AG04450 (cell line): Measurements from ENCODE around the gene ETV5. TPM values are rescaled to one million over a fixed set of nuclear protein-coding genes. Genes with fewer than 3 reads are reported as not detected.

Source experiments
- CTCF ChIA-PET: fragments of 300-600, 350-600 bp; formaldehyde crosslinking; extraction: SDS; loops from one replicate; lab custom pipeline; 2022; ENCODE audit warnings: antibody characterized with exemption, inconsistent platforms; lab: Charles Lee
- POLR2A ChIA-PET: fragments of 350-600 bp; formaldehyde crosslinking; extraction: SDS; loops from one replicate; lab custom pipeline; 2021; ENCODE audit warnings: antibody characterized with exemption, inconsistent platforms; lab: Yijun Ruan, JAX
- DNase-seq: peaks from one replicate; pipeline ENCODE4 v3.0.0-alpha.2; 2011; ENCODE audit warnings: low read depth, low spot score
- H3K27ac ChIP-seq: one replicate; pipeline ENCODE4 v1.5.1; 2012; ENCODE audit warnings: low read depth, low read length, control low read depth
- H3K27me3 ChIP-seq: one replicate; pipeline ENCODE4 v1.6.0; 2012; ENCODE audit warnings: low read length; ENCODE audit not compliant: control insufficient read depth, insufficient read depth
- H3K4me3 ChIP-seq: 2 replicates; pipeline ENCODE4 v1.5.1; 2011; ENCODE audit warnings: mild to moderate bottlenecking, low read depth, low read length, control low read depth
- H3K9me3 ChIP-seq: 2 replicates; pipeline ENCODE4 v1.5.1; 2012; ENCODE audit warnings: low read length; ENCODE audit not compliant: control insufficient read depth, insufficient read depth
- polyA plus RNA-seq: library from polyadenylated mRNA; depleted of rRNA; stranded (reverse); fragments of >200 nt; gene quantifications from 2 replicates; pipeline ENCODE4 v1.2.3, GENCODE V29; 2011
- TF ChIP-seq, protein P1 (sequence below): IDR thresholded peaks from 2 replicates; pipeline ENCODE4 v1.5.1; 2011; ENCODE audit warnings: low read depth, low read length, control low read depth, inconsistent platforms

ETV5 gene
- polyA plus RNA-seq, 1 experiment = 33.7 TPM

DNA sequence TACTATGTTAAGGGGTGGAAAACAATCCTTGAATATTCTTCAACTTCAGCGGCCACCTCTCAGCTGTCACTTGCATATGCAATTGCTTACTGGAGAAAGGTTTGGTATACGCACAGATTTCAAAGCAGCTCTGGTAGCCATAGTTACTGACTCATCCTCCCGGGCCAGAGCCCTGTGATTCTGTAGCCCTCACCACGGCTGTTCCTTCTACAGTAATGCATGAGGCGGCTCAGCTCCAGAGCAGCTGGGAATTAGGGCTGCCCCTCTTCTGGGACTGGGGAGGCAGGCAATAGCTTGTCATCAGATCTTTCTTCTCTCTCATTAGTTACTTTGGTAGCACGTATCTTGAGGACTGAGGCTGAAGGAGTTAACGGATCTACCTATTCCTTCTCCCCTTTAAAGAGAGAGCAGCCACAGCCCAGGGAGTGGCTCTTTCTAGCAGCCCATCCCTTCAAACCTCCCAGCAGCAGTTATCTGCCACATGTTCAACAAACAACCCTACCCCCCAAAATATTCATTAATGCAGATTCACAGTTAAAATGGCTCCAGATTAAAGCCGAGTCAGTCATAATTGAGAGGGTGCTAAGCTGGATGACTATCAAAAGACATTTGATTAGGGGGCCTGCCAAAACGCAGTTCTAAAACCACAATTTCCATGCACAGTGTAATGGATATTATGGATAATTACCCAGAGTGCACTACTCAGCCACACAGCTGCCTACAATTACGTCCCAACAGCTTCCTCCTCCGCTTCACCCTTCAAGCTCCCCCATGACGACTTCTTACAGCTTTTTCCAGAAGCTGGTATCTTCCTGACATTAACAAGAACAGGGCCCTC, 54.7 kb downstream of the ETV5 start:
- peak; percentile 38 for DNase-seq
- POLR2A ChIA-PET = no interaction called here
- TF ChIP-seq, protein P1, sequence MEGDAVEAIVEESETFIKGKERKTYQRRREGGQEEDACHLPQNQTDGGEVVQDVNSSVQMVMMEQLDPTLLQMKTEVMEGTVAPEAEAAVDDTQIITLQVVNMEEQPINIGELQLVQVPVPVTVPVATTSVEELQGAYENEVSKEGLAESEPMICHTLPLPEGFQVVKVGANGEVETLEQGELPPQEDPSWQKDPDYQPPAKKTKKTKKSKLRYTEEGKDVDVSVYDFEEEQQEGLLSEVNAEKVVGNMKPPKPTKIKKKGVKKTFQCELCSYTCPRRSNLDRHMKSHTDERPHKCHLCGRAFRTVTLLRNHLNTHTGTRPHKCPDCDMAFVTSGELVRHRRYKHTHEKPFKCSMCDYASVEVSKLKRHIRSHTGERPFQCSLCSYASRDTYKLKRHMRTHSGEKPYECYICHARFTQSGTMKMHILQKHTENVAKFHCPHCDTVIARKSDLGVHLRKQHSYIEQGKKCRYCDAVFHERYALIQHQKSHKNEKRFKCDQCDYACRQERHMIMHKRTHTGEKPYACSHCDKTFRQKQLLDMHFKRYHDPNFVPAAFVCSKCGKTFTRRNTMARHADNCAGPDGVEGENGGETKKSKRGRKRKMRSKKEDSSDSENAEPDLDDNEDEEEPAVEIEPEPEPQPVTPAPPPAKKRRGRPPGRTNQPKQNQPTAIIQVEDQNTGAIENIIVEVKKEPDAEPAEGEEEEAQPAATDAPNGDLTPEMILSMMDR = no peak
- no peaks in the 10 kb centered on the region for H3K27me3 ChIP-seq
- CTCF ChIA-PET = interaction anchor here (1.0 to 1.5 kb wide), 3 partner anchors 51 to 560 kb away, joined by 3 read pairs; no protein-coding TSS in a partner anchor
- H3K27ac ChIP-seq = no peak overlapping the region
- H3K9me3 ChIP-seq = no peaks in the 10 kb centered on the region
- H3K4me3 ChIP-seq = no peak overlapping the region

DNA sequence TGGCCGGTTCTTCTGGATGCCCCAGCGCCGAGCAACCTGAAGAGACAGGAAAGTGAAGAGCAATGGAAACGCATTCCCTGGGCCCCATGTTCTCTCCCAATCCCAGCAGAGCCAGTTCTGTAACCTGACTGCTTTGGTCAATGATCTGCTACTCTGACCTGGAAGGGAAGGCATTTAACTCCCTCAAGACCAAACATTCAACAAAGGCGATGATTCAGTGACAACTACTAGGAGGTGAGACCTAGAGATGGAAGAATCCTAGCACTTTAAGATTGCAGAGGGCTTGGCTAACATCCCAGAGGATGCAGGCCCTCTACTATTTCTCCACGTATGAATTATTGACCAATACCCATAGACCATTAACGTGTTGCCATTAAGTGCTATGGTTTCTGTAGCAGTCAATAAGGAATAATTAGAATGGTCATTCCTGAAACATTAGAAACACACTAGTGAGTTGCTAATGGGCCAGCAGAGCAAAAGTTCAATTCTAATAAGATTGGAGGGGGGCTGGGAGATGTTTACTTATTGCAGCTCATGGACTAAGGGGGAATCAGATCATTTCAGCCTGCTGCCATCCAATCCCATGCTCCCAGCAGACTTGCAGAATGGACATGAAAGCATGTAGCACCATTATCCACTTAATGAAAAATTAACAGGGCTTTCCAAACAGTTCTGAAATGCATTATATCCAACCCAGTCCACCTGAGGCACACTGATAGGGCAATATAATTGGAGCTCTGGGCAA, 56.6 kb downstream of the ETV5 start:
- TF ChIP-seq, protein P1 = no peak
- Histone ChIP-seq H3K27me3 (no peaks in the 10 kb centered on the region), H3K4me3 (no peak overlapping the region), H3K27ac (no peak overlapping the region), H3K9me3 (no peaks in the 10 kb centered on the region)
- CTCF ChIA-PET = no interaction called here
- DNase-seq = no peak
- POLR2A ChIA-PET = no interaction called here

GRCh38 chr3:186049001-186049400, 59.9 kb downstream of the ETV5 start:
- H3K27ac ChIP-seq = no peak overlapping the region
- no peaks in the 10 kb centered on the region for H3K27me3 ChIP-seq
- DNase-seq = no peak
- TF ChIP-seq, protein P1 = no peak
- no peak overlapping the region for H3K4me3 ChIP-seq
- POLR2A ChIA-PET = no interaction called here
- no peaks in the 10 kb centered on the region for H3K9me3 ChIP-seq
- CTCF ChIA-PET = interaction anchor here (1.0 kb wide), 1 partner anchor 105 kb away, joined by 5 read pairs; no protein-coding TSS in a partner anchor

DNA sequence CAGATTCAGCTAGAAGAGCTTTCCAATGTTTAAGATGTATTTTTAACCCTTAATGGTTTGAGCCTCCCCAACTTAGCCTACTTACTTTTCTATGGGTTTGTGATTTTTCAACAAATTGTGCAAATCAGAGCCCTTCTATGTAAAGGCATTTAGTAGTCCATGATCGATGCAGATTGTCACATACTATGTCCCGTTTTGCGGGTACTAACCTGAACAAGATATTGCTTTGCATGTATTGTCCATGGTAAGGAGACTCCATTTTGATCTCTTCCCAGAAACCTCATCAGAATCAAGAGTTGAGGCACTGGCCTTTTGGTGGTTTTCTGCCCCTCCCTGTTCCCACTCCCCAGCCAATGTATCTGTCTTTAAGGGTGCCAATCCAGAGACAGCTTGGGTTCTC, 60.8 kb downstream of the ETV5 start:
- Histone ChIP-seq H3K9me3 (no peaks in the 10 kb centered on the region), H3K27ac (no peak overlapping the region), H3K4me3 (no peak overlapping the region), H3K27me3 (no peaks in the 10 kb centered on the region)
- CTCF ChIA-PET = interaction anchor here (0.6 to 1.0 kb wide), 2 partner anchors 59 to 105 kb away, joined by 4 to 5 read pairs; no protein-coding TSS in a partner anchor
- no peak for DNase-seq
- POLR2A ChIA-PET = no interaction called here
- TF ChIP-seq, protein P1 = no peak
